Liver (tissue), 9 donors: ENCODE results near the gene TEX19. TPM values are rescaled to one million over a fixed set of nuclear protein-coding genes. Genes with fewer than 3 reads are reported as not detected.

Experiments used
- DNase-seq: peaks from one replicate; pipeline ENCODE4 v3.0.0-alpha.2; 2017; ENCODE audit warnings: low spot score
- H3K27ac ChIP-seq, 2 donors: one replicate each; pipeline ENCODE4 v1.7.0; 2013; ENCODE audit warnings: inconsistent platforms in 2 of 2, low read length in 2 of 2, control low read depth in 1 of 2, low read depth in 1 of 2, mild to moderate bottlenecking in 1 of 2
- H3K27me3 ChIP-seq, 4 donors: one replicate each; pipeline versions ENCODE4 v1.6.1 to v1.7.0; 2013; ENCODE audit warnings: low read length in 3 of 4, inconsistent platforms in 1 of 4, mild to moderate bottlenecking in 1 of 4, moderate library complexity in 1 of 4; ENCODE audit not compliant: control insufficient read depth in 4 of 4, insufficient read depth in 4 of 4
- H3K36me3 ChIP-seq, 4 donors: one replicate each; pipeline versions ENCODE4 v1.6.1 to v1.7.0; 2013; ENCODE audit warnings: low read length in 3 of 4, mild to moderate bottlenecking in 3 of 4, low read depth in 1 of 4, moderate library complexity in 1 of 4; ENCODE audit not compliant: control insufficient read depth in 4 of 4, insufficient read depth in 3 of 4
- H3K4me1 ChIP-seq, 4 donors: one replicate each; pipeline versions ENCODE4 v1.6.1 to v1.7.0; 2013; ENCODE audit warnings: low read length in 3 of 4, mild to moderate bottlenecking in 3 of 4, moderate library complexity in 1 of 4; ENCODE audit not compliant: control insufficient read depth in 4 of 4, insufficient read depth in 4 of 4
- H3K4me3 ChIP-seq, 3 donors: one replicate each; pipeline versions ENCODE4 v1.6.1 to v1.7.0; 2013; ENCODE audit warnings: low read length in 3 of 3, control low read depth in 1 of 3, low read depth in 1 of 3, mild to moderate bottlenecking in 1 of 3
- H3K9ac ChIP-seq, 2 donors: one replicate each; pipeline ENCODE4 v1.7.0; 2013; ENCODE audit warnings: low read length in 2 of 2, mild to moderate bottlenecking in 2 of 2, moderate library complexity in 2 of 2, control low read depth in 1 of 2, low read depth in 1 of 2
- H3K9me3 ChIP-seq, 4 donors: one replicate each; pipeline versions ENCODE4 v1.6.1 to v1.7.0; 2013; ENCODE audit warnings: low read length in 3 of 4; ENCODE audit not compliant: control insufficient read depth in 4 of 4
- CTCF ChIP-seq: fragments of 150-350 bp; IDR thresholded peaks from 2 replicates; pipeline ENCODE4 v1.5.1; 2017; ENCODE audit warnings: improper control_type of control experiment, low read depth, low read length; ENCODE audit not compliant: missing input control
- FOXA1 ChIP-seq: IDR thresholded peaks from 2 replicates; pipeline ENCODE4 v1.6.1; 2016; ENCODE audit warnings: antibody characterized with exemption
- FOXA2 ChIP-seq: IDR thresholded peaks from 2 replicates; pipeline ENCODE4 v1.6.1; 2016; ENCODE audit warnings: antibody characterized with exemption
- GABPA ChIP-seq, 2 donors: IDR thresholded peaks in 1 of 2; conservative IDR thresholded peaks in 1 of 2; 2 replicates each; pipeline ENCODE4 v1.6.1; 2016; ENCODE audit warnings: antibody characterized with exemption in 2 of 2, mild to moderate bottlenecking in 1 of 2, moderate library complexity in 1 of 2
- HNF4A ChIP-seq, 2 donors: conservative IDR thresholded peaks; 2 replicates each; pipeline ENCODE4 v1.6.1; 2016; ENCODE audit warnings: antibody characterized with exemption in 2 of 2, mild to moderate bottlenecking in 2 of 2
- HNF4G ChIP-seq: IDR thresholded peaks from 2 replicates; pipeline ENCODE4 v1.6.1; 2016; ENCODE audit warnings: antibody characterized with exemption
- JUND ChIP-seq, 2 donors: IDR thresholded peaks; 2 replicates each; pipeline ENCODE4 v1.6.1; 2016; ENCODE audit warnings: antibody characterized with exemption in 2 of 2
- MAX ChIP-seq: IDR thresholded peaks from 2 replicates; pipeline ENCODE4 v1.6.1; 2016; ENCODE audit warnings: antibody characterized with exemption
- RAD21 ChIP-seq, 2 donors: IDR thresholded peaks; 2 replicates each; pipeline ENCODE4 v1.6.1; 2016; ENCODE audit warnings: antibody characterized with exemption in 2 of 2, mild to moderate bottlenecking in 2 of 2
- SP1 ChIP-seq: IDR thresholded peaks from 2 replicates; pipeline ENCODE4 v1.6.1; 2018; ENCODE audit warnings: antibody characterized with exemption, mild to moderate bottlenecking
- ZBTB33 ChIP-seq: IDR thresholded peaks from 2 replicates; pipeline ENCODE4 v1.6.1; 2016; ENCODE audit warnings: antibody characterized with exemption
- WGBS: extraction: QIAGEN DNeasy Blood & Tissue Kit; methylation state at CpG from one replicate; pipeline ENCODE4 v1.1.7; 2013; 5-methylcytosine and 5-hydroxymethylcytosine counted together
- polyA plus RNA-seq, 2 donors: library from polyadenylated mRNA; stranded (reverse) in 1 of 2; unstranded in 1 of 2; fragments of 200-250 nt in 1 of 2; fragments of >200 nt in 1 of 2; fragmentation: Nextera tagmentation in 1 of 2; extraction: Ambion mirVana in 1 of 2; gene quantifications; one replicate each; pipeline versions ENCODE4 v1.2.1 to v1.2.3, GENCODE V29; 2013 to 2015
- total RNA-seq, 2 donors: library from RNA; depleted of rRNA; stranded (reverse); fragments of >200 nt; gene quantifications; one replicate each; pipeline ENCODE4 v1.2.3, GENCODE V29; 2014
- donor health status: healthy.
- donor health status: healthy.
- donor health status: healthy.
- donor health status: healthy.
- donor health status: healthy.

The TEX19 gene
- total and polyA plus RNA-seq, 4 donors: 0.14 TPM; not detected in 3

GRCh38 chr17:82320140-82320840 lies 38.8 kb upstream of the TEX19 start (continued):
- no peak for TF ChIP-seq CTCF
- TF ChIP-seq JUND (IDR thresholded peaks at IDR 0.05): no peak
- no peak for TF ChIP-seq HNF4G
- TF ChIP-seq FOXA2: no peak

GRCh38 chr17:82320956-82321927 lies 37.8 kb upstream of the TEX19 start:
- H3K9me3 ChIP-seq: no peaks in the 10 kb centered on the region
- DNase-seq: no peak
- peaks cover 5 to 23% (median 17%) of the 10 kb centered on the region in 4 donors for H3K4me1 ChIP-seq
- peaks cover 0 to 1% (median 0%) of the 10 kb centered on the region in 4 donors for H3K36me3 ChIP-seq
- H3K27me3 ChIP-seq: no peaks in the 10 kb centered on the region
- no peak for TF ChIP-seq HNF4A (conservative IDR thresholded peaks at IDR 0.05)
- TF ChIP-seq MAX: no peak
- no peak for TF ChIP-seq HNF4G
- TF ChIP-seq RAD21 (IDR thresholded peaks at IDR 0.05): peak in 1 of 2 donors; percentile 76
- TF ChIP-seq CTCF: peak; percentile 65
- no peak for TF ChIP-seq ZBTB33
- no peak for TF ChIP-seq SP1
- TF ChIP-seq FOXA1: no peak
- no peak for TF ChIP-seq GABPA (IDR thresholded peaks at IDR 0.05 in 1 of 2, conservative IDR thresholded peaks at IDR 0.05 in 1 of 2)
- TF ChIP-seq FOXA2: no peak
- H3K9ac ChIP-seq: no peak overlapping the region
- H3K4me3 ChIP-seq: no peak overlapping the region
- no peak overlapping the region for H3K27ac ChIP-seq
- WGBS: 42% methylated on average over 65 of the region's 65 CpGs
